Fibroblast of upper back skin (primary cell): ENCODE measurements around the gene CCDC60.

Experiments used
- DNase-seq: peaks from one replicate; pipeline ENCODE4 v3.0.0-alpha.2; 2013

Gene CCDC60

GRCh38 chr12:119447618-119448017 lies 113.1 kb downstream of the CCDC60 start:
- DNase-seq, result no peak

GRCh38 chr12:119448611-119449131 lies 114.1 kb downstream of the CCDC60 start:
- no peak for DNase-seq

GRCh38 chr12:119450771-119451170 lies 116.2 kb downstream of the CCDC60 start:
- no peak for DNase-seq

DNA sequence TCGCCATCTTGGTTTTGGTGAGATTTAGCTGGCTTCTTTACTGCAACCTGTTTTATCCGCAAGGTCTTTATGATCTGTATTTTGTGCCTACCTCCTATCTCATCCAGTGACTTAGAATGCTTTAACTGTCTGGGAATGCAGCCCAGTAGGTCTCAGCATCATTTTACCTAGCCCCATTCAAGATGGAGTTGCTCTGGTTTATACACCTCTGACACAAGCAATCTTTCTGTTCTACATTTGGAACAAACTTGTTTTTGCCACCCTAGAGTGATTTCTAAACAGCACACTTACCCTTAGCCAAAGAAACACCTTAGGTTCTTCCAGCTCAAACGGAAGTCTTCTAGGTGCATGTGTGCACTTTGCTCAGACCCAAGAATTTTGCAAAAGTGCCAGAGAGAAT lies 122.3 kb downstream of the CCDC60 start:
- no peak for DNase-seq

- DNase-seq, result no peak
Observed at GRCh38 chr12:119457271-119457670, 122.7 kb downstream of the CCDC60 start.

DNA sequence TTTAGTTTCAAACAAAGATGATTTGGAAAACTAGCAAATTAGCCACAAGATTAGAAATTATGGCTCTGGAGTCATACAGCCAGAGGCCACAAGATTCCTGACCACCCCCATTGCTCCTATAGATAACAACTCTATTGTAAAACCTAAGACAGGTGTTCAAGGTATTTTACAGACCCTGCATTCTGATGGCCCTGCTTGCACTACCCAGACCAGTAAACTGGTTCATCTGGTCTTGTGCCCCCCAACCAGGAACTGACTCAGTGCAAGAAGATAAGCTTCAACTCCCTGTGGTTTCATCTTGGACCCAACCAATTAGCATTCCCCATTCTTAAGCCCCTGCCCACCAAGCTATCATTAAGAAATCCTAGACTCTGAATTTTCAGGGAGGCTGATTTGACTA lies 125.0 kb downstream of the CCDC60 start:
- no peak for DNase-seq

DNA sequence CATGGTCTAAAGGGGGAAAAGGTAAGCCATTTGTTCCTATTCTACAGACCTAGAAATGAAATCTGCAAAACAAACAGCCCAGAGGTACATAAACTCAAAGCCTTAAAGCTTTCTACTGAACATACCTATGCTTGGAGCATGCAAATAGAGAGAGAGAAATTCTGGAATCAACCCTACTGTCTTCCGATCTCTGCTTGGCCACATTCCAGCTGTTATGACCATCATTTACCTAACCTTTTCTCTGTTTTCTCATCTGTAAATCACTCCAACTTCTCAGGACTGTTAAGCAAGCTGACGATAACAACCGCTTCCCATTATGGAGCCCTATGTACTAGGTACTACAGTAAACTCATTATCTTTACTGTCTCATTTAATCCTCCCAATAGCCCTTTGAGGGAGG lies 126.3 kb downstream of the CCDC60 start:
- DNase-seq, result no peak

DNA sequence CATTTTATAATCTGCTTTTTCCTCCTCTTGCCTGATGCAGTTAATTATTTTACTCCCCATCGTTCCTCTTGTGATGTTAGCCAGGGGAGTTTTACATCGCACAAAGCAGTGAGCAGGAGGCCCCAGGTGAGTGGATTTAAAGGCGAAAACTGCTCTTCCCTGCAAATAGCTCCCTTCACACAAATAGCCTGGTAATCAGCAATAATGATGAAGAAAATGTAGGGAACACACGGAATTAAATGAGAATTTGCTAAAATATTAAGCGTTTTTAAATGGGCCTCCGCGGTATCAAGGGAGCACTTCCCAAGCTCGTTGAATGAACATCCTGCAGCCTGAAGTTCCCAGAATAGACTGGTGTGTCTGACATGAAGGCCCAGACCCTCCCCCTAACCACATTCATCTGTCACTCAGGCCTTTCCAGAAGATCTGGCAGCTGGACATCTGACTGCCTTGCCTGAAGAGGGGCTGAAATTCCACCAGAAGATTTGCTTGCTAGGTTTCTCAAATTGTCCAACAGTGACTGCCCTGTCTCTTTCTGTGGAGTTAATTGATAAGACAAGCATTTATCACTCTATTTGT lies 127.2 kb downstream of the CCDC60 start:
- DNase-seq, result no peak

GRCh38 chr12:119463211-119463926 lies 128.8 kb downstream of the CCDC60 start:
- no peak for DNase-seq

DNA sequence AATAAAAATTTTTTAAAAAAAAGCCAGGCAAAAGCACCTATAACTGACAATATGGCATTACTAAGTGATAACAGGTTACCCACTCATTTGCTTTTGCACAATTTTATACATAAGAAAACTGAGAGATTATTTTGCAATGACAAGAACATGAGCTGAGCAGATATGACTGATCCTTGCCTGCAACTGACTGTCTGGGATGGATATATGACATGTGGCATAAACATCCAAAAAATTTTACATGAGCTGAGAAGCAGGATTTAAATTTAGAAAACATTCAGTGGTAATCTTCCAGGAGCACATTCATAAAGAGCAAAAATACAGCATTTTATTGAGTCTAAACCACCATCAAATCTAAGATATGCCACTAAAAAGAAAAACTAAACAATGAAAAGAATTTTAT lies 133.8 kb downstream of the CCDC60 start:
- DNase-seq, result no peak

DNA sequence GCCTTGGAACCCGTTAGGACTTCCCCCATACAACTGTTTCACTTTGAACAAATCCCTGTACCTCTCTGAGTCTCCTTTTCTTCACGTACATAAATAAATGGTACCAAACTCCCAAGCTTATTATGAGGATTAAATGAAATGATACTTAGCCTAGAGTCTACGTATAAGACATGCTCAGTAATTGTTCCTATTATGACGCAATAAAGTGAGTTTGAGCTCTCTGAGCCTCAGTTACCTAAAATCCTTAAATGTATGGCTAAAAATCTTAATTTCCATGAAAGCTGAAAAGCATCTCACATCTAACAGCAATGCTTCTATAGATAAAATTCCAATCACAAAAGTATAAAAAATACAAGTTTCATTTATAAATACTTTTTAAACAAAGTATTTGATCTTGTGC lies 141.1 kb downstream of the CCDC60 start:
- no peak for DNase-seq

- no peak for DNase-seq
Observed at GRCh38 chr12:119476951-119477350, 142.4 kb downstream of the CCDC60 start.

DNA sequence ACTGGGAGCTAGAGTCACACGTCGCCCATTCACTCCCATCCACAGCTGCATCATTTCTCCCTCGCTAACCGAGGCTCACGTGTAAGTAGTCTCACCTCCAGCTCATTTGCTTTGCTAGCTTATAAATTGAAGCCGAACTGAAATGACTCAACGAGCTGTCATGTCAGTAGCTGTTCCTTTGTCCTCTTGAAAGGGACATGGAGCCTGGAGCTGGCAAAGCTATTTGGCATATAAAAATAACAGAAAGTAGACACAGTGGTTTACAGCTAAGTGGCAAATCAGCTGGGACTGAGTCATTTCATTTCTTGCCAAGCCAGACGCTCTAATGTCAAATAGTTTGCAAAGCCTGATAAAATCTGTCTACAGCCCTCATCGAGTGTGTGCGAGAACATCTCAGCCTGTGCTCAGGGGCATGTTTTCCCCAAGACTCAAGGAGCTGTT lies 144.6 kb downstream of the CCDC60 start:
- DNase-seq, result no peak

DNA sequence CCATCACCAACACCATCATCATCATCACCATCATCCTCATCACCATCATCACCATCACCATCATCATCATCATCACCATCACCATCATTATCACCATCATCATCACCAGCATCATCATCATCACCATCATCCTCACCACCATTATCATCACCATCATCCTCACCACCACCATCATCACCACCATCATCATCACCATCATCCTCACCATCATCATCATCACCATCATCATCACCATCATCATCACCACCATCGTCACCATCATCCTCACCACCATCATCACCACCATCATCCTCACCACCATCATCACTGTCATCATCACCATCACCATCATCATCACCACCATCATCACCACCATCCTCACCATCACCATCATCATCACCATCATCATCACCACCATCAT lies 146.0 kb downstream of the CCDC60 start:
- no peak for DNase-seq

DNA sequence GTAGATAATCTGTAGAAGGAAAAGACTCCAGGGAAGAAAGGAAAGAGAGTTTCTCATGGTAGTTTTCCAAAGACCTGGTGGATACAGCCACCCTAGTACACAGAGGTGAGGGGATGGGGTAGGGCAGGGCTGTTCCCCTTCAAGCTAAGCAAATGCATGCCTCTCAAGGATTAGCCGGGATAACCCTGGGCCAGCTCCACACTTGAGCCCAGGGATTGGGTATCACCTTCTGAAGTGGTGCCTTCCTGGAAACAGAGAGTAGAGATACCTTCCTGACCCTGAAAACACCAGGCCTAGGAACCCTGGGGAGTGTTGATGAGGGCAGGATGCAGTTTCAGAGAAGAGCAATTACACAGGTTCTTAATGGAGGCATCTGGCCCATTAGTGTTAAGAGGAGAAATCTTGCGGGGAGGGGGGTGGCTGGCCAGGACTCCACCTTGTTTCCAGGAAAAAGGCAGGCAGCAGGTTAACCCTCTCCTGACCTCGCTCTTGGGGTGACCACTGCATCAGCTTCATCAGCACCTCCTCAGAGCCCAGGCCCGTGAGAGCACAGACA lies 152.1 kb downstream of the CCDC60 start:
- DNase-seq, result no peak

DNA sequence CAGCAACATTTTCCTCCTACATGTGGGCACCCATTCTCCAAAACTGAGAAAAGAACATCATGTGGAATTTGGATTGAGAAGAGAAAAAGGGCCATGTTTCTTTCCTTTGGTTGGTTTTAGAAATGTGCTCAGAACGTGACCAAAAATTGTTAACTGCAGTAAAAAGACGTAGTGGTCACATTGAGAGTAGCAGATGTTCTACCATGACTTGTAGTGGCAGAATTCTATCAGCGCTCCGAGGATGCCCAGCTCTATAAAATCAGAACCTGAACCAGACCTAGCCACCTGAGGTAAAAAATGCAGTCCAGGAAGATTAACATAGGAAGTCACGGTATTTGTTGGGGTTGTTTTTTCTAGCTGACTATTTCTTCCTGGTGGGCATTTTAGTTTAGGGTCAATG lies 157.3 kb downstream of the CCDC60 start:
- no peak for DNase-seq

DNA sequence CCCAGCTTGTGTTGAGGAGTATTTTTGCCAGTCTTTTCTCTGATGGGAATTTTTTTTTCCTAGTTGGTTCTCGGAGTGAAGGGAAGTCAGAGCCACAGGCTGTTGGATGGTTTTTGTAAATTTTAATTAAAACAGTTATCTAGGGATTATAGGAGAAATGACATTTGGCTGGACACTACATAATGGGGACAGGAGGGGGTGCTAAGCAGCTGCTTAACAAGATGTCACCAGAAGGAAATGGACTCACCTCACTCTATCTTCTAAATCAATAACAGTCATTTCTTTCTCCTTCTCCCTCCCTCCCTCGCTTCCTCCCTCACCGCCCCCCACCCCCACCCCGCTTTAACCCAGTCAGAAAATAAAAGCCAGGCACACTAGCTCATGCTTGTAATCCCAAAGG lies 165.7 kb downstream of the CCDC60 start:
- DNase-seq, result no peak

DNA sequence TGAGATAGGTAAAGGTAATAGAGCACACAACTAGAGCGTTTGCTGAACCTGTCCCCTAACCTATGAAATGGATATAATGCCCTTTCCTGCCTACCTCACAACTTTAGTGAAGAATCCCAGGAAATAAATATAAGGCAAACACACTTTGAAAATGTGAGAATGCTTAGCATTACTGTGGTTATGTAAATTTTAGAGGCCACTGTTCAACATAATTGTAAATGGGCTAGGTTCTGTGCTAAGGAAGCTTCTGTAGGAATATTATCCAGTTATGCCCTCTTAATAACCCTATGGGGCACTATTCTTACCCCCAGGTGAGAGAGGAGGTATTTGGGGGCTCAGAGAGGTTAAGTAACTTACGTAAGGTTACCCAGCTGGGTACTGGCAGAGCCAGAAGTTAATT lies 166.5 kb downstream of the CCDC60 start:
- DNase-seq, result no peak

DNA sequence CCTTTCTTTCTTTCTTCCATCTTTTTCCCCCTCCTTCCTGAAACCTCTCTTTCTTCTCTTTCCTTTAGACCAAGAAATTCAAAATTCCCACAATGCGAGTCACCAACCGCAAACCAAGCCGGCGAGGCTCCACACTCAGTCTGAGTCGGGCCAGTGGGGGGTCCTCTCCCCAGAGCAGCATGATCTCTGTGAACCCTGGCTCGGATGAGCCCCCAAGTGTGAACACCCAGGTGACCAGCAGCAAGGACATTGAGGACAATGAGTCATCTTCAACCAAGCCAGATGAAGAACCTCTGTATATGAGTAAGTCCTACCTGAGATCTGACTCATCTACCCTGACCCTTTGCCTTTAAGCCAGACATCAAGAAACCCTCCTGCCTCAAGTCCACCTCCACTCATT lies 170.5 kb downstream of the CCDC60 start:
- DNase-seq, result no peak

- no peak for DNase-seq
Observed at GRCh38 chr12:119512772-119513497, 178.4 kb downstream of the CCDC60 start.

DNA sequence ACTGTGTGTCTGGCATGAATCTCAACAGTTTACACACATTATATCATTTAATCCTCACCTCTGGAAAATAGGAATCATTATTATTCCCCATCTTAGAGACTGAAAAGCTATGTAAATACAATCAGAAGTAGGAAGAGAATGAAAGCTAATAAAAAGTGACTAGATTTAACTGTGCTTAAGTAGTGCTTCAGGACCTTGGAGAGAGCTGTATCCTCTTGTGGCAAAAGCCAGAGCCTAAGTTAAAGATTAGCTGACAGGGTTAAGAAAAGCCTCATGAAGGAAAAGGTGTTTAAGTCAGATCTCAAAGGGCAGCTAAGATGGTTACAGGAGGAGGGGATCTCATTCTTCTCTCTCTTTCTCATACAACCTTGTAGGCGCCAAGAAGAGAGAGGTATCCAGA lies 193.7 kb downstream of the CCDC60 start:
- DNase-seq, result no peak

DNA sequence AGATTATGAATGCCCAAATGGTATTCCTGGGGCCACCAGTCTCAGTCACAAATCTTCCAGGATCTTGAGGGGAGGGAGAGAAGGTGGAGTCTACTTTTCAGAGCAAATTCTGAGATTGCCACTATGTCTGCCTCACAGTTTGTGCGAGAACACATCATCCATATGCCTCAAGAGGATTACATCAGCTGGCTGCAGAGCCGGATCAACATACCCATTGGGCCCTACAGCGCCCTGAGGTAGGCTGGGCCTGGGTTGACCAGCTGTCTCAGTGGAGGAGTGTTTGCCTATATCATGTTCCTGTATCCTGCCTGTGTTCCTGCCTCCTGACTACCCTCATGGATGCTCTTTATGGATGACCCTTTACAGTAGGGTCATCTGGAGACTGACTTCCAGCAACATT lies 205.9 kb downstream of the CCDC60 start:
- no peak for DNase-seq

- peak; percentile 62 for DNase-seq
Observed at GRCh38 chr12:119544765-119545625, 210.5 kb downstream of the CCDC60 start.
